SH-SY5Y (cell line): ENCODE data around the gene ADAMTS5.

Source experiments
- GATA2 ChIP-seq: IDR thresholded peaks from 2 replicates; pipeline ENCODE4 v1.6.1; 2011; ENCODE audit warnings: mild to moderate bottlenecking, low read depth, low read length
- GATA3 ChIP-seq: IDR thresholded peaks from 2 replicates; pipeline ENCODE4 v1.6.1; 2011; ENCODE audit warnings: low read depth, mild to moderate bottlenecking, low read length, moderate library complexity

DNA sequence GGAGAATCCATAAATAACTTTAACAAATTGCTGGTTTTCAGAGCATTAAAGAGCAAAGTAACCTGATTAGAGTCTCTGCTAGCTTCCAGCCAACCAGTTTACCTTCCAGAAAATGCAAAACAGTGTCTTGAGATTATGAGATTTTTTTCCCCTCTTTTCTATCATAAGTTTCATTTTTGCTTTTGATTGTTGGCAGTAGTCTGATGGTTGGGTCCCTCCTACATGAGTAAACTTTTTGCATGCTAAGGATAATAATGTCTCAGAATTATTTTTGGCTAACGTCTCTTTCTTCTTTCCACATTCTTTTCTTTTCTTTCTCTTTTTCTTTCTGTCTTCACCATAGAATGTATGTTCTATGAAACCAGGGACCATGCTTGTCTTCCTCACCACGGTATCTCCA, 6.3 kb upstream of the ADAMTS5 start:
- TF ChIP-seq GATA2 = no peak
- TF ChIP-seq GATA3 = no peak
